ENCODE measurements around the gene MYB. TPM values are rescaled to one million over a fixed set of nuclear protein-coding genes. Genes with fewer than 3 reads are reported as not detected.
A peak's percentile ranks its signal among the peaks of the same experiment; 100 is the strongest.

MYB gene
- total and polyA plus RNA-seq, 2 experiments from 2014 or later: 4.2 to 7.9 TPM

GRCh38 chr6:135182071-135183001 is 1.2 kb downstream of the MYB start:
- H3K4me1 ChIP-seq (ENCODE audit: insufficient read depth): peaks cover 12% of the 10 kb centered on the region
- peaks cover 41% of the 10 kb centered on the region for H3K27me3 ChIP-seq (ENCODE audit: insufficient read depth)
- H3K36me3 ChIP-seq (ENCODE audit: insufficient read depth): no peaks in the 10 kb centered on the region
- peaks cover 8% of the 10 kb centered on the region for H3K4me1 Mint-ChIP-seq
- peak overlapping the region; percentile 83 for H3K4me3 ChIP-seq
- peak overlapping the region; percentile 75 for H2AFZ ChIP-seq
- peaks cover 27% of the 10 kb centered on the region for H3K27me3 Mint-ChIP-seq (ENCODE audit: insufficient read depth, low read depth, poor library complexity)
- H3K27ac Mint-ChIP-seq: no peak overlapping the region
- H3K4me2 ChIP-seq: peak overlapping the region; percentile 97
- H3K4me3 Mint-ChIP-seq: peak overlapping the region; percentile 77
- TF ChIP-seq NANOG (IDR thresholded peaks at IDR 0.05; ENCODE audit: borderline replicate concordance) (no peak), EZH2 (IDR thresholded peaks at IDR 0.05; ENCODE audit: low read depth, unreplicated experiment) (peak; percentile 41)
- no peaks in the 10 kb centered on the region for H4K20me1 ChIP-seq (replicated peaks; ENCODE audit: insufficient read depth)
- H3K27ac ChIP-seq (ENCODE audit: low read depth): no peak overlapping the region
- H3K36me3 Mint-ChIP-seq (ENCODE audit: low read depth): no peaks in the 10 kb centered on the region
- DNase-seq (ENCODE audit: low spot score) (peak; percentile 48), ATAC-seq (peak; percentile 49)
- H3K9me3 Mint-ChIP-seq: no peaks in the 10 kb centered on the region
- peaks cover 3% of the 10 kb centered on the region; the same call in 1 of the 2 replicates for H3K79me2 ChIP-seq (replicated peaks; ENCODE audit: insufficient read depth)
- peaks cover 6% of the 10 kb centered on the region for H3F3A ChIP-seq (replicated peaks; ENCODE audit: low read depth)
- no peaks in the 10 kb centered on the region for H3K9me2 ChIP-seq (ENCODE audit: insufficient read depth)

- Mint-ChIP-seq H3K27ac (no peak overlapping the region), H3K9me3 (no peaks in the 10 kb centered on the region), H3K36me3 (ENCODE audit: low read depth) (no peaks in the 10 kb centered on the region), H3K4me3 (peak overlapping the region; percentile 77), H3K27me3 (ENCODE audit: insufficient read depth, low read depth, poor library complexity) (peaks cover 24% of the 10 kb centered on the region), H3K4me1 (peaks cover 8% of the 10 kb centered on the region)
- Histone ChIP-seq H3K4me1 (ENCODE audit: insufficient read depth) (peaks cover 12% of the 10 kb centered on the region), H4K20me1 (replicated peaks; ENCODE audit: insufficient read depth) (no peaks in the 10 kb centered on the region), H3K27ac (ENCODE audit: low read depth) (no peak overlapping the region), H3K4me2 (peak overlapping the region; percentile 97), H3K79me2 (replicated peaks; ENCODE audit: insufficient read depth) (peaks cover 3% of the 10 kb centered on the region; the same call in 1 of the 2 replicates), H3F3A (replicated peaks; ENCODE audit: low read depth) (peaks cover 6% of the 10 kb centered on the region), H3K9me2 (ENCODE audit: insufficient read depth) (no peaks in the 10 kb centered on the region), H3K36me3 (ENCODE audit: insufficient read depth) (no peaks in the 10 kb centered on the region), H3K4me3 (peak overlapping the region; percentile 83), H3K27me3 (ENCODE audit: insufficient read depth) (peaks cover 41% of the 10 kb centered on the region), H2AFZ (peak overlapping the region; percentile 85)
- DNase-seq (ENCODE audit: low spot score): peak; percentile 70
- 0 out of 4 replicates have a peak, but pooled peaks of 1 of the 2 experiments have one; percentile 20 for TF ChIP-seq CTCF (conservative IDR thresholded peaks at IDR 0.05; ENCODE audit: low read depth in 2 of 2)
- no peak for TF ChIP-seq EZH2phosphoT487 (IDR thresholded peaks at IDR 0.05; ENCODE audit: unreplicated experiment)
- ATAC-seq: peak; percentile 61
Measured at GRCh38 chr6:135183002-135183531, 2.0 kb downstream of the MYB start.

Data from GM23338 (cell line).